GM12878 (cell line): Measurements from ENCODE around the gene UBLCP1. TPM values are rescaled to one million over a fixed set of nuclear protein-coding genes. Genes with fewer than 3 reads are reported as not detected.

ENCODE experiments used
- ATAC-seq: fragments of 200-7000 bp; cut with Tn5 transposase; 3 replicates; pipeline ENCODE4 v1.9.1; 2020; ENCODE audit warnings: mild to moderate bottlenecking, moderate library complexity
- BruUV-seq: library from RNA; stranded (reverse); fragments of 400-500 nt; replicated peaks from 2 replicates; lab custom pipeline; 2021; lab: Mats Ljungman, UMichigan
- CTCF ChIA-PET: fragments of 300-600 bp; sonication (Branson Sonifier 250); formaldehyde crosslinking; extraction: SDS; loops from one replicate; lab custom pipeline; 2021; ENCODE audit warnings: inconsistent platforms; lab: Yijun Ruan, JAX
- POLR2A ChIA-PET: fragments of 350-600 bp; formaldehyde crosslinking; extraction: SDS; loops from one replicate; lab custom pipeline; 2021; ENCODE audit warnings: inconsistent platforms; lab: Charles Lee
- RAD21 ChIA-PET: fragments of 300-600 bp; sonication (Branson Sonifier 250); formaldehyde crosslinking; loops from one replicate; lab custom pipeline; 2023; ENCODE audit warnings: antibody characterized with exemption; ENCODE audit not compliant: unreplicated experiment; lab: Charles Lee
- SMC1A ChIA-PET: fragments of 300-600 bp; sonication (Branson Sonifier 250); formaldehyde crosslinking; loops from one replicate; lab custom pipeline; 2023; ENCODE audit not compliant: unreplicated experiment, uncharacterized antibody; lab: Charles Lee
- DNase-seq: peaks from one replicate; pipeline ENCODE4 v3.0.0-alpha.2; 2011; ENCODE audit warnings: low read depth, low spot score
- FAIRE-seq: peaks from 3 replicates; lab custom pipeline; 2011; peaks lifted over from hg19 to GRCh38; lab: Jason Lieb, UNC
- H2AFZ ChIP-seq: 2 replicates; pipeline ENCODE4 v1.6.0; 2011; ENCODE audit warnings: low read depth, low read length, control low read depth; ENCODE audit not compliant: control insufficient read depth
- H3K27ac ChIP-seq: 2 replicates; pipeline ENCODE4 v1.5.1; 2011; ENCODE audit warnings: control low read depth; ENCODE audit not compliant: control insufficient read depth, insufficient read depth
- H3K27me3 ChIP-seq, 2 experiments: replicated peaks in 1 of 2; 2 replicates each; pipeline versions ENCODE4 v1.6.0 to v1.6.1; 2011; ENCODE audit warnings: low read length in 1 of 2; ENCODE audit not compliant: control insufficient read depth in 2 of 2, insufficient read depth in 2 of 2
- H3K36me3 ChIP-seq, 2 experiments: 2 replicates each; pipeline ENCODE4 v1.5.1; 2011; ENCODE audit warnings: low read length in 1 of 2; ENCODE audit not compliant: control insufficient read depth in 2 of 2, insufficient read depth in 2 of 2
- H3K4me1 ChIP-seq: 2 replicates; pipeline ENCODE4 v1.6.1; 2011; ENCODE audit warnings: mild to moderate bottlenecking, low read length, moderate library complexity, mixed read lengths; ENCODE audit not compliant: control insufficient read depth, insufficient read depth
- H3K4me2 ChIP-seq: 2 replicates; pipeline ENCODE4 v1.6.0; 2011; ENCODE audit warnings: control low read depth; ENCODE audit not compliant: control insufficient read depth, insufficient read depth
- H3K4me3 ChIP-seq: fragments of 200-600 bp; sonication (generic); 2 replicates; pipeline ENCODE4 v1.5.1; 2016
- H3K79me2 ChIP-seq: 2 replicates; pipeline ENCODE4 v1.6.0; 2011; ENCODE audit warnings: low read length; ENCODE audit not compliant: control insufficient read depth, insufficient read depth
- H3K9ac ChIP-seq: 2 replicates; pipeline ENCODE4 v1.8.0; 2011; ENCODE audit warnings: low read length, control low read depth, mixed read lengths; ENCODE audit not compliant: control insufficient read depth, insufficient read depth
- H3K9me3 ChIP-seq: replicated peaks from 3 replicates; pipeline ENCODE4 v1.5.1; 2011; ENCODE audit warnings: mild to moderate bottlenecking, low read length; ENCODE audit not compliant: control insufficient read depth, insufficient read depth
- H4K20me1 ChIP-seq: 2 replicates; pipeline ENCODE4 v1.6.0; 2011; ENCODE audit not compliant: control insufficient read depth, insufficient read depth
- BMI1 ChIP-seq: fragments of 450-650 bp; IDR thresholded peaks from 2 replicates; pipeline ENCODE4 v1.6.1; 2016; ENCODE audit warnings: mild to moderate bottlenecking, moderate library complexity, borderline replicate concordance
- CHD2 ChIP-seq: IDR thresholded peaks from 2 replicates; pipeline ENCODE4 v1.6.1; 2011; ENCODE audit warnings: low read depth, low read length, improper control_type of control experiment, borderline replicate concordance
- KDM1A ChIP-seq: fragments of 200-600 bp; sonication (generic); IDR thresholded peaks from 2 replicates; pipeline ENCODE4 v1.6.1; 2016; ENCODE audit warnings: borderline replicate concordance
- MYC ChIP-seq: IDR thresholded peaks from 2 replicates; pipeline ENCODE4 v1.6.1; 2011; ENCODE audit warnings: mild to moderate bottlenecking, low read length, moderate library complexity, inconsistent platforms; ENCODE audit not compliant: insufficient read depth, insufficient replicate concordance, insufficient read length, severe bottlenecking
- NFYB ChIP-seq: IDR thresholded peaks from 2 replicates; pipeline ENCODE4 v1.6.1; 2011; ENCODE audit warnings: low read depth, mild to moderate bottlenecking, low read length, improper control_type of control experiment, moderate library complexity; ENCODE audit not compliant: insufficient read depth
- POLR2A ChIP-seq: IDR thresholded peaks from 2 replicates; pipeline ENCODE4 v1.6.1; 2011; ENCODE audit warnings: low read depth, mild to moderate bottlenecking, low read length
- RBBP5 ChIP-seq: fragments of 200-600 bp; sonication (generic); conservative IDR thresholded peaks from 2 replicates; pipeline ENCODE4 v1.6.1; 2016
- TCF12 ChIP-seq: IDR thresholded peaks from 2 replicates; pipeline ENCODE4 v1.6.1; 2011; ENCODE audit warnings: low read depth, mild to moderate bottlenecking, low read length
- ZNF274 ChIP-seq: IDR thresholded peaks from one replicate; pipeline ENCODE4 v1.8.0; 2011; ENCODE audit not compliant: insufficient read length, insufficient read depth
- WGBS: methylation state at CpG from one replicate; pipeline ENCODE4 v1.1.6; 2016; ENCODE audit warnings: low lambda C conversion rate; ENCODE audit not compliant: insufficient replicate concordance, insufficient coverage; ENCODE audit errors: missing lambda C conversion rate; 5-methylcytosine and 5-hydroxymethylcytosine counted together
- in situ Hi-C: fragments of 300-500 bp; cut with MboI; formaldehyde crosslinking; loops from 9 replicates; pipeline ENCODE4 v1.14.3; 2018; ENCODE audit warnings: mixed read lengths
- intact Hi-C: fragments of 100-400 bp; cut with micrococcal nuclease; formaldehyde crosslinking; loops from one replicate; pipeline ENCODE4 v1.14.2; 2022; ENCODE audit not compliant: unreplicated experiment
- polyA plus RNA-seq, 11 experiments: library from polyadenylated mRNA; depleted of rRNA in 4 of 11; unstranded in 6 of 11; stranded (reverse) in 5 of 11; fragments of >200 nt; fragmentation: Nextera tagmentation in 4 of 11; fragmentation: Illumina TruSeq in 1 of 11; extraction: Ambion mirVana in 4 of 11; extraction: Trizol in 1 of 11; gene quantifications; 1 replicate in 1 of 11; 2 replicates in 10 of 11; pipeline versions ENCODE4 v1.2.1 to v1.2.3, GENCODE V29; 2011 to 2016; ENCODE audit warnings: inconsistent platforms in 2 of 11, missing spikeins in 2 of 11, low read depth in 1 of 11
- total RNA-seq, 4 experiments: library from RNA; depleted of rRNA in 3 of 4; stranded (reverse); fragments of >200 nt in 3 of 4; fragmentation: Illumina TruSeq in 1 of 4; extraction: Trizol in 1 of 4; gene quantifications; 2 replicates each; pipeline versions ENCODE4 v1.2.1 to v1.2.3, GENCODE V29; 2013 to 2021

The UBLCP1 gene
- total and polyA plus RNA-seq, 10 of the 15 experiments (the other 5 are each of a cell fraction or from before 2014, with no cell fraction given) = 18.8 to 44.2 (median 32.1) TPM

GRCh38 chr5:159262472-159262858 is 625 bp upstream of the UBLCP1 start:
- WGBS = 31% methylated on average over 10 of the region's 10 CpGs
- Histone ChIP-seq H4K20me1 (no peaks in the 10 kb centered on the region), H3K4me1 (no peaks in the 10 kb centered on the region), H3K27me3 (no peaks in the 10 kb centered on the region), H3K4me2 (peak overlapping the region; percentile 60), H3K36me3 (no peaks in the 10 kb centered on the region), H3K9me3 (peaks cover 2% of the 10 kb centered on the region; the same call in 1 of the 3 replicates), H2AFZ (peak overlapping the region; percentile 99), H3K79me2 (peaks cover 13% of the 10 kb centered on the region), H3K4me3 (peak overlapping the region; percentile 84), H3K27ac (peak overlapping the region; percentile 97), H3K9ac (peak overlapping the region; percentile 96)
- ChIA-PET RAD21 (interaction anchor here (0.6 to 1.6 kb wide), 4 partner anchors 54 to 187 kb away, joined by 3 to 8 read pairs (median 4); no protein-coding TSS in a partner anchor), SMC1A (interaction anchor here (0.6 to 1.7 kb wide), 7 partner anchors 11 to 105 kb away, joined by 3 to 13 read pairs (median 3); no protein-coding TSS in a partner anchor), CTCF (interaction anchor here (0.6 to 1.0 kb wide), 3 partner anchors 18 to 719 kb away, joined by 3 to 5 read pairs (median 3); no protein-coding TSS in a partner anchor), POLR2A (no interaction called here)
- BruUV-seq = no TSS peak
- no peak for DNase-seq
- intact Hi-C loops = loop anchor here (5.0 kb wide), 1 partner anchor 105 kb away; no protein-coding TSS in a partner anchor
- TF ChIP-seq POLR2A = no peak
- no peak for TF ChIP-seq BMI1
- no peak for TF ChIP-seq ZNF274
- TF ChIP-seq KDM1A = no peak
- TF ChIP-seq CHD2 = no peak
- no peak for TF ChIP-seq MYC
- TF ChIP-seq RBBP5 = no peak
- no peak for TF ChIP-seq TCF12
- no peak for TF ChIP-seq NFYB
- in situ Hi-C loops = no loop called here
- ATAC-seq = peak; percentile 28
- peak; percentile 52 for FAIRE-seq
